ENCODE data around the gene CREB3L4. TPM values are rescaled to one million over a fixed set of nuclear protein-coding genes. Genes with fewer than 3 reads are reported as not detected.

CREB3L4 gene
- total RNA-seq, 4 donors from 2014 or later = 3.7 to 14.4 (median 8.1) TPM

DNA sequence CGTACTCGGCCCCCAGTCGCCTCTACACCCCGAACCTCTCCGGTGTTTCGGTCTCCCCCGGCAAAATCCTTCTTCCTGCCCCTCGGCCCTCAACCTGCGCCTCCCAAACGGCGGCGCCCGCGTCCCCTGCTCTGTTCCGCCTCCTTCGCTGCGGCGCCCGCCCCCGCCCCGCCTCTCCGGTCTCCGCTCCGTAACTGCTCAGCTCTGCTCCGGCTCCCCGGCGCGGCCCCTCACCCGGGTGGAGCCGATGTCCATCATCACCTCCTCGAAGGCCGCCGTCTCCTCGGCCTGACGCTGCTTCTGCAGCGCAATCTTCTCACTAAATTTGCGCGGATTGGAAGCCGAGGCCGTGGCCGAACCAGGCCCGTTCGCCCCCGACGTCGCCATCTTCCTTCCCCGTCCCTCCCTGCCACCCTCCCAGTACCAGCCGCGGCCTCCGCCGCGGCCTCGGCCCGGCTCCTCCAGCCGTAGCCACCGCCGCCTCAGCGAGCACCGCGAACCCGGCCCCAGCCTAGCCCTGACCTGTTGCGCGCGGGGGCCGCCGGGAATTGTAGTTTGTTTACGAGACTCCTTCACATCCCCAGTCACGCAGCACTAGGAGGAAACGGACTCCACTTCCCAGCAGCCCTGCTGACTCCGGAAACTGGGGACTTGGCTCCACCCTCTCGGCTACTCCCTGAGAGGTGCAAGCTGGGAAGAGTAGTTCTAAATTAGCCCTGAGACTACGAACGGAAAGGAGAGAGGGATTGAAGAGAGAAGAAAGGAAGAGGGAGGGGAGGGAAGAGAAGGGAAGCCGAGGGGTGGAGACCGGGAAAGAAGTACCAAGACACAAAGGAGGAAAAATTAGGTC lies 9.4 kb upstream of the CREB3L4 start, which contains the start of gene CRTC2:
TSS of gene CRTC2 (minus strand) at position 502 of the 850 bp plus-strand sequence. CDS start at position 387, 115 bp downstream.
- Histone ChIP-seq H3K9me3 (no peaks in the 10 kb centered on the region), H3K4me1 (peaks cover 35 to 81% (median 42%) of the 10 kb centered on the region in 3 donors), H3K27ac (peak within 1 kb of the TSS; percentile 95 to 97 (median 96)), H3K4me3 (peak within 1 kb of the TSS; percentile 89 to 98 (median 92)), H3K36me3 (peaks cover 11 to 44% (median 18%) of the 10 kb centered on the region in 3 donors), H3K27me3 (no peaks in the 10 kb centered on the region)
- peak; percentile 95 for DNase-seq
- intact Hi-C loops (cut with DNase I) = no loop called here
- peak in 3 of 4 donors; percentile 58 to 85 (median 59) for TF ChIP-seq POLR2A (IDR thresholded peaks at IDR 0.05)
- TF ChIP-seq, protein P1, sequence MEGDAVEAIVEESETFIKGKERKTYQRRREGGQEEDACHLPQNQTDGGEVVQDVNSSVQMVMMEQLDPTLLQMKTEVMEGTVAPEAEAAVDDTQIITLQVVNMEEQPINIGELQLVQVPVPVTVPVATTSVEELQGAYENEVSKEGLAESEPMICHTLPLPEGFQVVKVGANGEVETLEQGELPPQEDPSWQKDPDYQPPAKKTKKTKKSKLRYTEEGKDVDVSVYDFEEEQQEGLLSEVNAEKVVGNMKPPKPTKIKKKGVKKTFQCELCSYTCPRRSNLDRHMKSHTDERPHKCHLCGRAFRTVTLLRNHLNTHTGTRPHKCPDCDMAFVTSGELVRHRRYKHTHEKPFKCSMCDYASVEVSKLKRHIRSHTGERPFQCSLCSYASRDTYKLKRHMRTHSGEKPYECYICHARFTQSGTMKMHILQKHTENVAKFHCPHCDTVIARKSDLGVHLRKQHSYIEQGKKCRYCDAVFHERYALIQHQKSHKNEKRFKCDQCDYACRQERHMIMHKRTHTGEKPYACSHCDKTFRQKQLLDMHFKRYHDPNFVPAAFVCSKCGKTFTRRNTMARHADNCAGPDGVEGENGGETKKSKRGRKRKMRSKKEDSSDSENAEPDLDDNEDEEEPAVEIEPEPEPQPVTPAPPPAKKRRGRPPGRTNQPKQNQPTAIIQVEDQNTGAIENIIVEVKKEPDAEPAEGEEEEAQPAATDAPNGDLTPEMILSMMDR (IDR thresholded peaks at IDR 0.05) = peak in 1 of 6 experiments; percentile 16
- WGBS, 2 donors = 1% methylated on average over 24 to 34 of the region's 75 CpGs

- TF ChIP-seq, protein P1 (IDR thresholded peaks at IDR 0.05) = no peak
- 15 to 21% methylated on average over 4 of the region's 4 CpGs for WGBS, 2 donors
- Histone ChIP-seq H3K4me3 (peak overlapping the region in 3 of 4 donors; percentile 89 to 93 (median 92)), H3K4me1 (peaks cover 35 to 79% (median 42%) of the 10 kb centered on the region in 3 donors), H3K36me3 (peaks cover 9 to 38% (median 12%) of the 10 kb centered on the region in 3 donors), H3K27ac (peak overlapping the region; percentile 95 to 97 (median 96)), H3K9me3 (no peaks in the 10 kb centered on the region), H3K27me3 (no peaks in the 10 kb centered on the region)
- no peak for DNase-seq
- intact Hi-C loops (cut with DNase I) = no loop called here
Measured at GRCh38 chr1:153958961-153959260, 8.8 kb upstream of the CREB3L4 start.

DNA sequence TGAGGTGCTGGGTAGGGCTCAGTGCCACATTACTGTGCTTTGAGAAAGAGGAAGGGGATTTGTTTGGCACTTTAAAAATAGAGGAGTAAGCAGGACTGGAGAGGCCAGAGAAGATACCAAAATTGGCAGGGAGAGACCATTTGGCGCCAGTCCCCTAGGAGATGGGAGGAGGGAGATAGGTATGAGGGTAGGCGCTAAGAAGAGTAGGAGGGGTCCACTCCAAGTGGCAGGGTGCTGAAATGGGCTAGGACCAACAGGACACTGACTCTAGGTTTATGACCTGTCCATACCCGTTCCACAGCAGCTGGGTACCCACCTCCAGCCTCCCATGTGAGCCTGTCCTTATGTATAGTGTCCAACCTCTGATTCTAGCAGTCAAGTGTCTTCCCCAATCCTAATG lies 8.2 kb upstream of the CREB3L4 start:
- WGBS, 2 donors = 66 to 72% methylated on average over 3 of the region's 3 CpGs
- H3K27ac ChIP-seq = peak overlapping the region; percentile 24 to 97 (median 96)
- DNase-seq = no peak
- peaks cover 35 to 79% (median 47%) of the 10 kb centered on the region in 3 donors for H3K4me1 ChIP-seq
- intact Hi-C loops (cut with DNase I) = no loop called here
- H3K27me3 ChIP-seq = no peaks in the 10 kb centered on the region
- no peaks in the 10 kb centered on the region for H3K9me3 ChIP-seq
- TF ChIP-seq, protein P1 (IDR thresholded peaks at IDR 0.05) = no peak
- no peak for TF ChIP-seq POLR2A (IDR thresholded peaks at IDR 0.05)
- H3K4me3 ChIP-seq = no peak overlapping the region
- peaks cover 8 to 33% (median 9%) of the 10 kb centered on the region in 3 donors for H3K36me3 ChIP-seq

- no peaks in the 10 kb centered on the region for H3K27me3 ChIP-seq
- H3K9me3 ChIP-seq = no peaks in the 10 kb centered on the region
- no peak for TF ChIP-seq POLR2A (IDR thresholded peaks at IDR 0.05)
- TF ChIP-seq, protein P1 (IDR thresholded peaks at IDR 0.05) = no peak
- no peak overlapping the region for H3K4me3 ChIP-seq
- intact Hi-C loops (cut with DNase I) = no loop called here
- H3K27ac ChIP-seq = peak overlapping the region in 3 of 4 donors; percentile 24 to 96 (median 95)
- peaks cover 35 to 85% (median 50%) of the 10 kb centered on the region in 3 donors for H3K4me1 ChIP-seq
- WGBS, 2 donors = 40% methylated on average over 1 of the region's 11 CpGs; no CpG with 5 or more reads in 1 of the 2 donors
- no peak for DNase-seq
- peaks cover 8 to 26% (median 9%) of the 10 kb centered on the region in 3 donors for H3K36me3 ChIP-seq
Measured at GRCh38 chr1:153960206-153960605, 7.5 kb upstream of the CREB3L4 start.

- no peak for TF ChIP-seq POLR2A (IDR thresholded peaks at IDR 0.05)
- TF ChIP-seq, protein P1 (IDR thresholded peaks at IDR 0.05) = no peak
- peak overlapping the region in 1 of 4 donors; percentile 85 for H3K4me3 ChIP-seq
- no peaks in the 10 kb centered on the region for H3K9me3 ChIP-seq
- intact Hi-C loops (cut with DNase I) = no loop called here
- H3K4me1 ChIP-seq = peaks cover 33 to 86% (median 47%) of the 10 kb centered on the region in 3 donors
- H3K27ac ChIP-seq = peak overlapping the region; percentile 94 to 98 (median 96)
- H3K36me3 ChIP-seq = peaks cover 8 to 26% (median 9%) of the 10 kb centered on the region in 3 donors
- H3K27me3 ChIP-seq = no peaks in the 10 kb centered on the region
- WGBS, 2 donors = 64 to 68% methylated on average over 4 of the region's 4 CpGs
- DNase-seq = no peak
Measured at GRCh38 chr1:153961421-153961820, 6.3 kb upstream of the CREB3L4 start.
